ENCODE results near the gene TOE1.
"Not testable (repeated sequence)": the region's sequence is repeated elsewhere in the genome, so short reads cannot be mapped to it uniquely, and the experiment has no call there.

The TOE1 gene

DNA sequence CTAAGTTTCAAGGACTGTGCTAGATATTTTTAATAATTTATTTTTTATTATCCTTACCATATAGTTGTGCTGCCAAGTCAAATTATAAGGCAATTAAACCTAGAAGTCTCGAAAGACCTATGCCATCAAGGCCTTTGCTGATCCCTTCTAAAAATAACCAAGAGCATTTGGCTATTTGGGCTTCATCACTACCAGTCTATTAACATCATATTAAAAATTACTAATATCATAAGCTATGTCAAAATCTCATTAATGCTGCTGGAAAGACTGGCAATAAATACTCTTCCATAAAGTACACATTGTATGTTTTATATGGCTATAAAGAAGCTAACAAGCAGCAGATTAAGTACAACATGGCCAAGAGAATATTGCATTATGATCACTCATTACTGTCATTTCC lies 43.2 kb downstream of the TOE1 start (continued):
- TF ChIP-seq, protein P1, sequence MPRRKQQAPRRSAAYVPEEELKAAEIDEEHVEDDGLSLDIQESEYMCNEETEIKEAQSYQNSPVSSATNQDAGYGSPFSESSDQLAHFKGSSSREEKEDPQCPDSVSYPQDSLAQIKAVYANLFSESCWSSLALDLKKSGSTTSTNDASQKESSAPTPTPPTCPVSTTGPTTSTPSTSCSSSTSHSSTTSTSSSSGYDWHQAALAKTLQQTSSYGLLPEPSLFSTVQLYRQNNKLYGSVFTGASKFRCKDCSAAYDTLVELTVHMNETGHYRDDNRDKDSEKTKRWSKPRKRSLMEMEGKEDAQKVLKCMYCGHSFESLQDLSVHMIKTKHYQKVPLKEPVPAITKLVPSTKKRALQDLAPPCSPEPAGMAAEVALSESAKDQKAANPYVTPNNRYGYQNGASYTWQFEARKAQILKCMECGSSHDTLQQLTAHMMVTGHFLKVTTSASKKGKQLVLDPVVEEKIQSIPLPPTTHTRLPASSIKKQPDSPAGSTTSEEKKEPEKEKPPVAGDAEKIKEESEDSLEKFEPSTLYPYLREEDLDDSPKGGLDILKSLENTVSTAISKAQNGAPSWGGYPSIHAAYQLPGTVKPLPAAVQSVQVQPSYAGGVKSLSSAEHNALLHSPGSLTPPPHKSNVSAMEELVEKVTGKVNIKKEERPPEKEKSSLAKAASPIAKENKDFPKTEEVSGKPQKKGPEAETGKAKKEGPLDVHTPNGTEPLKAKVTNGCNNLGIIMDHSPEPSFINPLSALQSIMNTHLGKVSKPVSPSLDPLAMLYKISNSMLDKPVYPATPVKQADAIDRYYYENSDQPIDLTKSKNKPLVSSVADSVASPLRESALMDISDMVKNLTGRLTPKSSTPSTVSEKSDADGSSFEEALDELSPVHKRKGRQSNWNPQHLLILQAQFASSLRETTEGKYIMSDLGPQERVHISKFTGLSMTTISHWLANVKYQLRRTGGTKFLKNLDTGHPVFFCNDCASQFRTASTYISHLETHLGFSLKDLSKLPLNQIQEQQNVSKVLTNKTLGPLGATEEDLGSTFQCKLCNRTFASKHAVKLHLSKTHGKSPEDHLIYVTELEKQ (tag by site-specific recombination; IDR thresholded peaks at IDR 0.05; ENCODE audit: borderline replicate concordance) = no peak
- TF ChIP-seq ZNF560 (tag by site-specific recombination; IDR thresholded peaks at IDR 0.05; ENCODE audit: borderline replicate concordance) (no peak), ZNF670 (tag by site-specific recombination; IDR thresholded peaks at IDR 0.05; ENCODE audit: low read depth) (no peak), SALL2 (tag by site-specific recombination; IDR thresholded peaks at IDR 0.05; ENCODE audit: borderline replicate concordance) (no peak), YY2 (tag by site-specific recombination; IDR thresholded peaks at IDR 0.05) (no peak)

GRCh38 chr1:45384213-45384612 lies 44.2 kb downstream of the TOE1 start:
- H3K4me3 ChIP-seq (ENCODE audit: low read depth, low read length); H3K36me3 ChIP-seq (ENCODE audit: control insufficient read depth in 2 of 2, insufficient read depth in 1 of 2, low read length in 2 of 2); H3K4me1 ChIP-seq (ENCODE audit: control insufficient read depth, insufficient read depth, low read length); H3K27ac ChIP-seq (ENCODE audit: extremely low read depth, low read depth, low read length); POLR2A ChIA-PET; H3K9me3 ChIP-seq (ENCODE audit: control insufficient read depth, insufficient read depth, low read depth, low read length): not testable (repeated sequence)
- CTCF ChIA-PET = interaction anchor here (1.2 kb wide), 1 partner anchor 109 kb away, joined by 7 read pairs; no protein-coding TSS in a partner anchor

DNA sequence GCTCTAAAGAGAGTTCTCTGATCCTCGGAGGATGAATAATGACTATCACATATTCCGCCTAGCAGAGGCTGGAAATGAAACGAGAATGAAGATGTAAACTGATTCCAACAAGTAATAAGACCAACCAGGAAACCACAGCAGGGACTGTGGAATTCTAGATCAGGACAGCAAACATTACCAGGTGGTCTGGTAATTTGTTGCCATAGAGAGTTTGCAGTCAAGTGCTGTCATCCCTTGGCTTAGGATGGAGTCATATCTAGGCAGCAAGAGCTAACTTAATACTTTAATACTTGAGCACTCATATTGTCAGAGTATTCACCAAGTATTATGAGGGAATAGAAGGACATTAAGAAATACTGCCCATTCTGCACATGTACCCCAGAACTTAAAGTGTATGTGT lies 45.3 kb downstream of the TOE1 start:
- Histone ChIP-seq H3K27ac (ENCODE audit: extremely low read depth, low read depth, low read length) (no peak overlapping the region), H3K9me3 (ENCODE audit: control insufficient read depth, insufficient read depth, low read depth, low read length) (no peaks in the 10 kb centered on the region), H3K4me1 (ENCODE audit: control insufficient read depth, insufficient read depth, low read length) (no peaks in the 10 kb centered on the region), H3K36me3 (ENCODE audit: control insufficient read depth in 2 of 2, insufficient read depth in 1 of 2, low read length in 2 of 2) (no peaks in the 10 kb centered on the region), H3K4me3 (ENCODE audit: low read depth, low read length) (no peak overlapping the region)
- ChIA-PET POLR2A (no interaction called here), CTCF (interaction anchor here (0.5 to 1.2 kb wide), 2 partner anchors 108 to 176 kb away, joined by 4 to 7 read pairs; no protein-coding TSS in a partner anchor)
- TF ChIP-seq ZNF155 (tag by site-specific recombination; IDR thresholded peaks at IDR 0.05) (no peak), ZNF169 (tag by site-specific recombination; IDR thresholded peaks at IDR 0.05) (no peak), ZFP69B (tag by site-specific recombination; IDR thresholded peaks at IDR 0.05) (no peak), ZNF157 (tag by site-specific recombination; IDR thresholded peaks at IDR 0.05) (no peak), ZSCAN16 (tag by site-specific recombination; IDR thresholded peaks at IDR 0.05) (no peak), YY1 (tag by site-specific recombination; IDR thresholded peaks at IDR 0.05) (no peak), ZNF48 (tag by site-specific recombination; IDR thresholded peaks at IDR 0.05) (no peak), ZNF132 (tag by site-specific recombination; IDR thresholded peaks at IDR 0.05; ENCODE audit: borderline replicate concordance) (no peak), ZNF76 (tag by site-specific recombination; IDR thresholded peaks at IDR 0.05; ENCODE audit: borderline replicate concordance, low read depth) (no peak), YY2 (tag by site-specific recombination; IDR thresholded peaks at IDR 0.05) (no peak), ZNF747 (tag by site-specific recombination; IDR thresholded peaks at IDR 0.05) (no peak), ZNF223 (tag by site-specific recombination; IDR thresholded peaks at IDR 0.05) (no peak), ZNF555 (tag by site-specific recombination; conservative IDR thresholded peaks at IDR 0.05) (no peak)
- TF ChIP-seq, protein P2, sequence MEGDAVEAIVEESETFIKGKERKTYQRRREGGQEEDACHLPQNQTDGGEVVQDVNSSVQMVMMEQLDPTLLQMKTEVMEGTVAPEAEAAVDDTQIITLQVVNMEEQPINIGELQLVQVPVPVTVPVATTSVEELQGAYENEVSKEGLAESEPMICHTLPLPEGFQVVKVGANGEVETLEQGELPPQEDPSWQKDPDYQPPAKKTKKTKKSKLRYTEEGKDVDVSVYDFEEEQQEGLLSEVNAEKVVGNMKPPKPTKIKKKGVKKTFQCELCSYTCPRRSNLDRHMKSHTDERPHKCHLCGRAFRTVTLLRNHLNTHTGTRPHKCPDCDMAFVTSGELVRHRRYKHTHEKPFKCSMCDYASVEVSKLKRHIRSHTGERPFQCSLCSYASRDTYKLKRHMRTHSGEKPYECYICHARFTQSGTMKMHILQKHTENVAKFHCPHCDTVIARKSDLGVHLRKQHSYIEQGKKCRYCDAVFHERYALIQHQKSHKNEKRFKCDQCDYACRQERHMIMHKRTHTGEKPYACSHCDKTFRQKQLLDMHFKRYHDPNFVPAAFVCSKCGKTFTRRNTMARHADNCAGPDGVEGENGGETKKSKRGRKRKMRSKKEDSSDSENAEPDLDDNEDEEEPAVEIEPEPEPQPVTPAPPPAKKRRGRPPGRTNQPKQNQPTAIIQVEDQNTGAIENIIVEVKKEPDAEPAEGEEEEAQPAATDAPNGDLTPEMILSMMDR (tag by site-specific recombination; IDR thresholded peaks at IDR 0.05) = no peak

Measured in HEK293 (cell line).